Naive thymus-derived CD4-positive, alpha-beta T cell (primary cell): ENCODE data around the gene TRMU. TPM values are rescaled to one million over a fixed set of nuclear protein-coding genes. Genes with fewer than 3 reads are reported as not detected.

Source experiments
- ATAC-seq: fragments of 150-1000 bp; cut with Tn5 transposase; 2 replicates; pipeline ENCODE4 v1.10.0; 2021; ENCODE audit warnings: mild to moderate bottlenecking, moderate library complexity
- CTCF ChIA-PET: fragments of 350-600 bp; sonication (Branson Sonifier 250); formaldehyde crosslinking; loops from one replicate; lab custom pipeline; 2021; ENCODE audit warnings: antibody characterized with exemption; lab: Charles Lee
- POLR2A ChIA-PET: fragments of 350-600 bp; sonication (Branson Sonifier 250); formaldehyde crosslinking; loops from one replicate; lab custom pipeline; 2021; ENCODE audit warnings: antibody characterized with exemption, inconsistent platforms; lab: Charles Lee
- DNase-seq, 9 donors: peaks; one replicate each; pipeline versions ENCODE4 v3.0.0 to v3.0.0-alpha.2; 2020 to 2022; ENCODE audit warnings: mixed read lengths in 1 of 9
- H3K27ac ChIP-seq: one replicate; pipeline ENCODE4 v1.7.0; 2013; ENCODE audit warnings: mild to moderate bottlenecking, low read depth, low read length, moderate library complexity
- H3K27me3 ChIP-seq, 2 donors: one replicate each; pipeline ENCODE4 v1.7.0; 2013; ENCODE audit warnings: low read length in 2 of 2, mild to moderate bottlenecking in 2 of 2, moderate library complexity in 2 of 2; ENCODE audit not compliant: control insufficient read depth in 2 of 2, insufficient read depth in 2 of 2
- H3K36me3 ChIP-seq, 3 experiments: 1 replicate in 2 of 3; 2 replicates in 1 of 3; pipeline ENCODE4 v1.7.0; 2013; ENCODE audit warnings: low read length in 3 of 3, mild to moderate bottlenecking in 3 of 3, moderate library complexity in 1 of 3; ENCODE audit not compliant: insufficient read depth in 3 of 3, control insufficient read depth in 2 of 3
- H3K4me1 ChIP-seq, 2 donors: one replicate each; pipeline ENCODE4 v1.7.0; 2013; ENCODE audit warnings: low read length in 2 of 2, mild to moderate bottlenecking in 2 of 2, moderate library complexity in 1 of 2; ENCODE audit not compliant: control insufficient read depth in 2 of 2, insufficient read depth in 2 of 2
- H3K4me3 ChIP-seq: 2 replicates; pipeline ENCODE4 v1.7.0; 2013; ENCODE audit warnings: mild to moderate bottlenecking, low read length
- H3K9me3 ChIP-seq, 3 experiments: 1 replicate in 2 of 3; 2 replicates in 1 of 3; pipeline ENCODE4 v1.7.0; 2013; ENCODE audit warnings: low read length in 3 of 3; ENCODE audit not compliant: control insufficient read depth in 2 of 3
- H3K27ac Mint-ChIP-seq, 9 donors: one replicate each; pipeline ENCODE4 v1.8.0; 2020 to 2022; ENCODE audit warnings: mixed read lengths in 9 of 9, mild to moderate bottlenecking in 8 of 9, moderate library complexity in 5 of 9, inconsistent platforms in 2 of 9
- H3K27me3 Mint-ChIP-seq, 5 donors: one replicate each; pipeline ENCODE4 v1.8.0; 2021 to 2022; ENCODE audit warnings: mixed read lengths in 5 of 5, mild to moderate bottlenecking in 1 of 5
- H3K36me3 Mint-ChIP-seq, 5 donors: one replicate each; pipeline ENCODE4 v1.8.0; 2020 to 2022; ENCODE audit warnings: mixed read lengths in 5 of 5, mild to moderate bottlenecking in 3 of 5, inconsistent platforms in 1 of 5
- H3K4me1 Mint-ChIP-seq, 7 donors: one replicate each; pipeline ENCODE4 v1.8.0; 2020 to 2022; ENCODE audit warnings: mixed read lengths in 7 of 7, mild to moderate bottlenecking in 3 of 7, inconsistent platforms in 1 of 7
- H3K4me3 Mint-ChIP-seq, 10 donors: one replicate each; pipeline ENCODE4 v1.8.0; 2020 to 2022; ENCODE audit warnings: mild to moderate bottlenecking in 10 of 10, mixed read lengths in 10 of 10, moderate library complexity in 6 of 10, inconsistent platforms in 2 of 10
- H3K9me3 Mint-ChIP-seq, 11 donors: one replicate each; pipeline ENCODE4 v1.8.0; 2020 to 2022; ENCODE audit warnings: mixed read lengths in 11 of 11, mild to moderate bottlenecking in 4 of 11, inconsistent platforms in 1 of 11, moderate library complexity in 1 of 11
- intact Hi-C, 2 donors: fragments of 100-400 bp; cut with micrococcal nuclease; formaldehyde crosslinking; loops; one replicate each; pipeline ENCODE4 v1.15.1; 2023
- polyA plus RNA-seq, 2 donors: library from polyadenylated mRNA; unstranded; fragments of 300-500 nt; fragmentation: Illumina TruSeq; gene quantifications; one replicate each; pipeline ENCODE4 v1.2.3, GENCODE V29; 2021
- total RNA-seq, 6 experiments: library from RNA in 5 of 6; stranded (reverse) in 5 of 6; gene quantifications; 1 replicate in 5 of 6; 2 replicates in 1 of 6; pipeline ENCODE4 v1.2.3 and lab custom pipeline; 2021 to 2026

TRMU gene
- total and polyA plus RNA-seq, 7 experiments from 2014 or later = 17.9 to 92.1 (median 58.7) TPM

DNA sequence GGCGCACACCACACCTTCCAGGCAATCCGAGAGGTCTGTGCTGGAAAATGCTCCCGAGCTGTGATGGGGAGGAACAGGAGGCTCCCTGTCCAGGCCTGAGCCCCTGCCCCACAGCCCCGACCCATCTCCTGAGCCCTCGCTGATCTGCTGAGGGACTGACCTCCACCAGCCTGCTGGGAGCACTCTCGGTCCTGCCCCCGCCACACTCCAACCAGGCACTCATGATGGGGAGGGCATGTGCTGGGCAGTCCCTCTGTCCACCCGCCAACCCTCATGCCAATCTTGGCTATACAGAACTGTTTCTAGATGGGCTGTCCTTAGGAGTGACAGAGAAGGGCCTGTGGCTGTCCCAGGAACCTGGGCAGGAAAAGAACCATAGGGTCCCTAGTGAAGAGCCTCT lies 70.8 kb downstream of the TRMU start:
- Mint-ChIP-seq H3K4me1 (peaks cover 0 to 9% (median 0%) of the 10 kb centered on the region in 7 donors), H3K27ac (no peak overlapping the region), H3K9me3 (peaks cover 0 to 1% (median 0%) of the 10 kb centered on the region in 11 donors), H3K4me3 (no peak overlapping the region), H3K27me3 (peaks cover 0 to 8% (median 0%) of the 10 kb centered on the region in 5 donors), H3K36me3 (no peaks in the 10 kb centered on the region)
- intact Hi-C loops = no loop called here
- H3K9me3 ChIP-seq = no peaks in the 10 kb centered on the region
- no peak for DNase-seq
- ChIA-PET POLR2A (no interaction called here), CTCF (no interaction called here)
- H3K4me1 ChIP-seq = peaks cover 0 to 14% of the 10 kb centered on the region in 2 donors
- no peak overlapping the region for H3K4me3 ChIP-seq
- H3K27me3 ChIP-seq = no peaks in the 10 kb centered on the region
- no peaks in the 10 kb centered on the region for H3K36me3 ChIP-seq
- no peak overlapping the region for H3K27ac ChIP-seq
- ATAC-seq = no peak

DNA sequence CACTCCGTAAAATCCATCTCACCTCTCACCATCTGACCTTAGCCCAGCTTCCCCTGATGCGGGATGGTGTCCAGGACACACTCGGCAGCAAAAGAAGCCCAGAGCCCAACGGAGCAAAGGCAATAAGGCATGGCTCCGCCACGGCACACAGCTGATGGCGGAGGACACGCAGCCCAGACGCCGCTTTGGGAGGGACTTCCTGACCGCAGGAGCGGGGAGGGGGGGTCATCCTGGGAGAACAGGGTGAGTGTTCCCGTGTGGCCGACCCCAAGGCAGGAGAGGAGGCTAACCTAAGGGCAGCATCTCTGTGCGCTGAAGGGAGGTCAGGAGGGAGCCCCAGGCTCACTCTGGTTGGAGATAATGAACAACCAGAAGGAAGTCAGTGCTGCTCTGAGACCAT lies 71.3 kb downstream of the TRMU start:
- no peaks in the 10 kb centered on the region for H3K36me3 Mint-ChIP-seq
- peaks cover 0 to 1% (median 0%) of the 10 kb centered on the region in 11 donors for H3K9me3 Mint-ChIP-seq
- Histone ChIP-seq H3K4me1 (peaks cover 0 to 14% of the 10 kb centered on the region in 2 donors), H3K36me3 (no peaks in the 10 kb centered on the region), H3K27ac (no peak overlapping the region), H3K9me3 (no peaks in the 10 kb centered on the region), H3K27me3 (no peaks in the 10 kb centered on the region), H3K4me3 (no peak overlapping the region)
- peaks cover 0 to 8% (median 0%) of the 10 kb centered on the region in 5 donors for H3K27me3 Mint-ChIP-seq
- H3K4me1 Mint-ChIP-seq = peaks cover 0 to 9% (median 0%) of the 10 kb centered on the region in 7 donors
- no peak for ATAC-seq
- H3K27ac Mint-ChIP-seq = no peak overlapping the region
- intact Hi-C loops = no loop called here
- CTCF ChIA-PET = no interaction called here
- H3K4me3 Mint-ChIP-seq = no peak overlapping the region
- no peak for DNase-seq
- POLR2A ChIA-PET = no interaction called here

Other genes with a start within 250 kb of the TRMU start
- 10 to 100 TPM; 13.7 to 21.6 (median 18.5) TPM for gene PPARA, start 185.2 kb upstream of the TRMU start, total RNA-seq
- gene PPARA, start 185.2 kb upstream of the TRMU start, polyA plus RNA-seq = 1 to 10 TPM; 3.7 to 5.1 TPM
- 10 to 100 TPM in 3 of 5 experiments, 1 to 10 TPM in 2; 4.2 to 13.8 (median 11.7) TPM for gene CDPF1, start 85.4 kb upstream of the TRMU start, total RNA-seq
- gene CDPF1, start 85.4 kb upstream of the TRMU start, polyA plus RNA-seq = 10 to 100 TPM; 17.8 TPM
- not detected for gene PKDREJ, start 72.4 kb upstream of the TRMU start, total RNA-seq
- not detected for gene PKDREJ, start 72.4 kb upstream of the TRMU start, polyA plus RNA-seq
- 10 to 100 TPM in 2 of 5 experiments, 1 to 10 TPM in 3; 4.1 to 26.0 (median 7.2) TPM for gene TTC38, start 67.7 kb upstream of the TRMU start, total RNA-seq
- 1 to 10 TPM; 2.9 to 3.8 TPM for gene TTC38, start 67.7 kb upstream of the TRMU start, polyA plus RNA-seq
- gene GTSE1, start 38.8 kb upstream of the TRMU start, total RNA-seq = 10 to 100 TPM in 1 of 5 experiments, under 1 TPM in 2, not detected in 2; 0.30 to 55.5 (median 0.61) TPM
- gene GTSE1, start 38.8 kb upstream of the TRMU start, polyA plus RNA-seq = not detected
- gene CELSR1, start 201.9 kb downstream of the TRMU start, total RNA-seq = 1 to 10 TPM in 2 of 5 experiments, under 1 TPM in 3; 0.36 to 4.7 (median 0.97) TPM
- gene CELSR1, start 201.9 kb downstream of the TRMU start, polyA plus RNA-seq = 1 to 10 TPM in 1 of 2 donors, under 1 TPM in 1; 0.45 to 1.1 TPM